HG02885 (cell line): ENCODE data around the gene C17orf75.
"Not testable (repeated sequence)": the region's sequence is repeated elsewhere in the genome, so short reads cannot be mapped to it uniquely, and the experiment has no call there.

Experiments
- ATAC-seq: cut with Tn5 transposase; IDR thresholded peaks from one replicate; pipeline ENCODE4 v1.9.1; 2021; ENCODE audit warnings: mild to moderate bottlenecking; ENCODE audit not compliant: unreplicated experiment, poor library complexity

Gene C17orf75, protein sequence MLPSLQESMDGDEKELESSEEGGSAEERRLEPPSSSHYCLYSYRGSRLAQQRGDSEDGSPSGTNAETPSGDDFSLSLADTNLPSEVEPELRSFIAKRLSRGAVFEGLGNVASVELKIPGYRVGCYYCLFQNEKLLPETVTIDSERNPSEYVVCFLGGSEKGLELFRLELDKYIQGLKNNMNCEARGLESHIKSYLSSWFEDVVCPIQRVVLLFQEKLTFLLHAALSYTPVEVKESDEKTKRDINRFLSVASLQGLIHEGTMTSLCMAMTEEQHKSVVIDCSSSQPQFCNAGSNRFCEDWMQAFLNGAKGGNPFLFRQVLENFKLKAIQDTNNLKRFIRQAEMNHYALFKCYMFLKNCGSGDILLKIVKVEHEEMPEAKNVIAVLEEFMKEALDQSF

DNA sequence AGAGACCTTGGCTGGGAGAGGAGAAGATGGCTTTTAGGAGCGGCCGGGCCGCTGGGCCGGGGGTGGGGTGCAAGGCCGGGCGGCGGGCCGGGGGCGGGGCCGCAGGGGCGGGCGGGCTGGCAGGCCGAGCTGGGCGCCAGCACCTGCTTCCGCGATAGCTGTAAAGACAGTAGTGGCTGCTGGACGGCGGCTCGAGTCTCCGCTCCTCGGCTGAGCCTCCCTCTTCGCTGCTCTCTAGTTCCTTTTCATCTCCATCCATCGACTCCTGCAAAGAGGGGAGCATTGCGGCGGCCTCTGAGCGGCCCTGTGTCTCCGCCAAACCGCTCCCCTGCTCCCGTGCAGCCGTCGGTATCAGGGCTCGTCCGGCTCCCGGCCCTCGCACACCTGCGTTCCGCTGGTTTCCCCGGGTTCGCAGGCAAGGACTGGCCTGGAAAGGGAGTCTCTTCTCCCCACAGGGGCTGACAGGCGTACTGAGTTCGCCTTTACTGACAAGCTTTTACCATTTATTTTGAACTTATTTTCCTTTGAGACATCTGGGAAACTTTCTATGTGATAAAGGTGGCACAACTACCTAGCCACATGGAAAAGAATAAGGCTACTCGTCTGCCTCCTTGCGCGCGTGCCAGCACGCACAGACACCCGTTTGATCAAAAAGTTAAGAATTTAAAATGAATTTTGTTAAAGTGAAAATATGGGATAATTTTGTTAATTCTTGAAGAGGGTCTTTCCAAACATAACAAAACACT, at the start of gene C17orf75:
TSS of gene C17orf75 (minus strand) at position 317 of the 746 bp plus-strand sequence. CDS start at position 283, 34 bp downstream.
- peak; percentile 78 for ATAC-seq

DNA sequence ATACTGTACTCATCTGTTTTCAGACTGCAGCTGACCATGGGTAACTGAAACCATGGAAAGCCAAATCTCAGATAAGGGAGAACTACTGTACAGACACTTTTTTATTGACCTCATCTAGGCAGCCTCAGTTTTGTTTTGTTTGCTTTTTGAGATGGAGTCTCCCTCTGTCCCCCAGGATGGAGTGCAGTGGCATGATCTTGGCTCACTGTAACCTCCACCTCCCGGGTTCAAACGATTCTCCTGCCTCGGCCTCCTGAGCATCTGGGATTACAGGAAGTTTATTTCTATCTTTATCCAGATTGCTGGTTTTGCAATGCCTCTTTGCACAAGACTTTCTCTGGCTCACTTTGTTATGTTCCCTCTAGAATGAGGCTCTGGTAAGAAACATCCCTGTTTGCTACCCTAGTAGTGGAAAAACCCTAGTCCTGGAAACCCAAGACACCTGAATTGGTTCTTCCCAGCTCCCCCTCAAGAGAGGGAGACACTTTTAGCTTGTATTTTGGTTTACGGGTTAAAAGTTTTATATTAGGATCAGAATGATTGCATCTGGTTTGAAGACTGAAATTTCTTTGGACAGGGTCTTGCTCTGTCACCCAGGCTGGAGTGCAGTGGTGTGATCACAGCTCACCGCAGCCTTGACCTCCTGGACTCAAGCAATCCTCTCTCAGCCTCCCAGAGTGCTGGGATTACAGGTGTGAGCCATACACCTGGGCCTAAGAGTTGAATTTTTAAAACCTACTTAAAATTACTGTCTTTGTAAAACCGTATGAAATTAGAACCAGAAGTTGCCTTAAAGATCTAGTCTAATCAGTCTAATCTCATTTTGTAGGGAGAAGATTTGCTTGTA, 46.9 kb upstream of the C17orf75 start:
- ATAC-seq = no peak

DNA sequence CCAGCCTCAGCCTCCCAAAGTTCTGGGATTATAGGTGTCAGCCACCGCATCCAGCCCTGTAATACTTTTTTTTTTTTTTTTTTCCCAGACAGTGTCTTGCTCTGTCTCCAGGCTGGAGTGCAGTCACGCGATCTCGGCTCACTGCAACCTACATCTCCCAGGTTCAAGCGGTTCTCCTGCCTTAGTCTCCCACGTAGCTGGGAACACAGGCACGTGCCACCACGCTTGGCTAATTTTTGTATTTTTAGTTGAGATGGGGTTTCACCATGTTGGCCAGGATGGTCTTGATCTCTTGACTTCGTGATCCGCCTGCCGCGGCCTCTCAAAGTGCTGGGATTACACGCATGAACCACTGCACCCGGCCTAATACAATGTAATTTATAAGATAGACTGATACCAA, 46.2 kb upstream of the C17orf75 start:
- ATAC-seq = not testable (repeated sequence)

DNA sequence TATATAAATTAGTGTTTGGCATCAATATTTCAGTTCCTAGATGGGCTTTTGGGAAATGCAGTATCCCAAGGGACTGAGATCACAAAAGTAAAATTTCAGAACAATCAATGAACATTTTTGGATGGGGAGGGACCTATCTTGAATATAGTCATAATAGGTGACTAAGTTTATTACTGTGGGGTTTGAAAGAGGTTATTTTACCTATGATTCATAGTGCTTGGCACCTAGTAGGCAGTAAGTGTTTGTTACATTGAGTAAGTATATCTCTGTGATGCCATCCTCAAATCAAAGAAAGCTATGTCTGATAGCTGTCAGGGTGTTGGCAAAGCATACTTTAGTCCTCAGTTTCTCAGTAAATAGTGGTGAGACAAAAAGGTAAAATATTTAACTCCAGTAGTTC, 44.9 kb upstream of the C17orf75 start:
- ATAC-seq = no peak

DNA sequence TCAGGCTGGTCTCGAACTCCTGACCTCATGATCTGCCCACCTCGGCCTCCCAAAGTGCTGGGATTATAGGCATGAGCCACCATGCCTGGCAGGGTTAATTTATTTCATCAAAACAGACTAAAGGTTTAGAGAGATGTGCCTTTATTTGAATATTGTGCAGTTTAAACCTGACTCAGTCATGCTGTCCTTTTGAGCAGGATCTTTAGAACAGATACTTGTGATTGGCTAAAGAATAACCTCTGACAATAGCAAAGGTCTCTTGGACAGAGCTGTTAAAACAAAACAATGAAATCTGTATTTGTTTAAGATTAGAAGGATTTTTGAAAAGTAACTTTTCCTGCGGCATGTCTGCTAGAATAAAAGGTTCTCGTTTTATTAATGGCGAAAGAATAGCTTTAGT, 44.0 kb upstream of the C17orf75 start:
- no peak for ATAC-seq

DNA sequence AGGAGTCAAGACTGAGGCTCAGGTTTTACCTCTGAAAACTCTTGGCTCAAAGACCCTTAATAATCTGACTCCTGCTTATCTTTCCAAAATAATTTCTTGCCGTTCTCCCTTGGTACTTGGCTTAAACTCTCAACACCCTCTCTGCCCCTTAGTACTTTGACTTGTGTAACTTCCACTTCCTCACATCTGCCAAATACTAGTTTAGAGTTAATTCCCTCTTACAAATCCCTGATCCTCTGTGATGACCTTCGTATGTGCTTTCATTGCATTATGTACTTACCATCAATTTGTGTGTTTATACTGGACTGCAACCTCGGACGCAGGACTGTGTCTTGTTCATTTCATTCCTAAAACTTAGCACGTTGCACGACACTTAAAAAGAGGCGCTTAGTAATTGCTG, 43.1 kb upstream of the C17orf75 start:
- no peak for ATAC-seq

DNA sequence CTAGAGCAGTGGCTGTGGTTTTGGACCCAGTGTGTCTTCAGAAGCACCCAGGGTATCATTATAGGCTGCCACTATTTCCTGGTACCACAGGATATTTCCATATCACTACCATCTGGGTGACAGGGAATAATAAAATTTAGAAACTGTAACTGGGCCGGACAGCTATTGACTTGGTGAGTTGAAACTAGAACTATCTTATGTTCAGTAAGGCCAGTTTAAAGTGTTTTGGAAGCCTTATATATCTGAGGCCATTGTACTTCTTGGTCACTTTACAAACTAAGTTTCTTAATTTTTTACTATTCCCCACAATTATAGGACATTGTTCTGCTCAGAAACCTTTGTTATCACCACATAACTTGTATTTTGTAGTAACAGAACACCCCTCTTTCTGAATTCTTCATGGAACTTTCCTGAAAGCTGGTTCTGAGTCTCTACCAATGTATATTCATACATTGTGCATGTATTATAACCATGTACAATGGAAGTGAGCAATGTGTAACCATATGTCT, 42.0 kb upstream of the C17orf75 start:
- ATAC-seq = no peak

DNA sequence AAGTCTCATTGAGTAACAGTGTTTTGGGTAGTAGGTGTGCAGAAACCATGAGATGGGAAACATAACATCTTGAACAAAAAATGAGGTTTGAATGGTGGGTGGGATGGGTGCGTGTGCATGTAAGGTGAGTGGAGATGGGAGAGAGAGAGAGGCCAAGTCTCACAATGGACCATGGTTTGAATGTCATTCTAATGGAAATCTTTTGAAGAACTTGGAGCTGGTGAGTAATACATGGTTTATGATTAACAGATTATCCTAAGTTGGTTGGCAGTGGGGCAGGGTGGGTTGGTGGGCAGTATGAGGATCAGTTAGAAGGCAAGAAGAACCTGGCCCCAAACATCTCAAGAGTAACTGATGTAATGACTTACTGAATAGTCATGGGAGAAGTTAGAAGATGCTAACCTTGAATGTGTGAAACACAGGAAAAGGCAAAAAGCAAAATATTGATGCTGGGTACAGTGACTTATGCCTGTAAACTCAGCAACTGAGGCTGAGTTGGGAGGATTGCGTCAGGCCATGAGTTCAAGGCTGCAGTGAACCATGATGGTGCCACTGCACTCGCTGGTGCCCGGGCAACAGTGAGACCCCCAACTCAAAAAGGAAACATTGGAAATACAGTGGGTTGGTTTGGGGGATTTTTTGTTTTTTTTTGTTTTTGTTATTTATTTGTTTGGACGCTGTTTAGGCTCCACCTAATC, 40.7 kb upstream of the C17orf75 start:
- ATAC-seq = no peak

DNA sequence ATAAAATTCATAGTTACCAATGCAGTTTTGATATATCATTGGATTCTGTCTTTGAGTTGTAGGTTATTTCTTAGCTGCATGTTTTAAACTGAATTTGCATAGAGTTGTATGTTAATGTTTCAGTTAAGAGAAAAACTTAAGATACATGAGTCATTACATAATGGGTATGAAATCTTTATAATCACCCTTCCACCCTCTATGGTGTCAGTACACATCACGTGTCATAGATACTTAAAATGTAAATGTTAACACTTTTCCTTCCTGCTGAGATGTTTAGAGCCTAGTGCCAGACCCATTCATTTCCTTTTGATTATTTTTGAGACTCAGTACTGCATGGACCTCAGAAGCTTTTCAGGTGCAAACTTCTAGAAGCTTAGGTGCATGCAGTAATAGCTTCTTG, 28.5 kb upstream of the C17orf75 start:
- ATAC-seq = no peak

DNA sequence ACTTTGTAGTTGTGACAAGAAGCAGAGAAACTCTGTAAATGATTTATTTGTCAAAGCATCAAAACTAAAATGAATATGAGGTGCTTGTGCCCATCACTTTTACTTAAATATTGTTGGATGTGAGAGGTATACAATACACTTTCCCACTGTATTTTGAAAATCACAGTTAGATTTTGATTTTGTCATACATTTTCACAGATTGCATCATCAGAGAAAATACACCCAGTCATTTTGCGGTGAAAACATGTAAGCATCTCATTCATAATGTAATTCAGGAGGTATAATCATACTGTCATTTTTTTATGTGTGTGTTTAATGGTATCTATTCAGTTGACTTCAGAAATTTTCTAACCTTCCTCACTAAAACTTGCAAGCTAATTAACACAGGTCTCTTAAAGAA, 19.3 kb upstream of the C17orf75 start:
- ATAC-seq = no peak

DNA sequence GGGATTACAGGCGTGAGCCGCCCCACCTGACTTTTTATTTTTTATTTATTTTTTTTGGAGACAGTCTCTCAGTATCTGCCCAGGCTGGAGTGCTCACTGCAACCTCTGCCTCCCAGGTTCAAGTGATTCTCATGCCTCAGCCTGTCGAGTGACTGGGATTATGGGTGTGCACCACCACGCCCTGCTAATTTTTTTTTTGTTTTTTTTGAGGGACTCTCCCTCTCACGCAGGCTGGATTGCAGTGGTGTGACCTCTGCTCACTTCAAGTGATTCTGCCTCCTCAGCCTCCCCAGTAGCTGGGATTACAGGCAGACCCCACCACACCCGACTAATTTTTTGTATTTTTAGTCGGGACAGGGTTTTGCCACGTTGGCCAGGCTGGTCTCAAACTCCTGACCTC, 15.6 kb upstream of the C17orf75 start:
- ATAC-seq = no peak

DNA sequence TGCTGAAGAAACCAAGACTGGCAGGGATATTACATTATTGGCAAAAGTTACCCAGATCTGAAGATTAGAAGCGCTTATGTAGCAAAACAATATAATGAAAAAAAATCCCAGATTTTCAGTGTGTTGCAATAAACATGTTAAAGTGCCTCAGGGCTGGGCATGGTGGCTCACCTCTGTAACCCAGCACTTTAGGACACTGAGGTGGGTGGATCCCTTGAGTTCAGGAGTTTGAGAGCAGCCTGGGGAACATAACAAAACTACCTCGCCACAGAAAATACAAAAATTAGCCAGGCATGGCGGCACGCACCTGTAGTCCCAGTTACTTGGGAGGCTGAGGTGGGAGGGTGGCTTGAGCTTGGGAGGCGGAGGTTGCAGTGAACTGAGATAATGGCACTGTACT, 14.8 kb upstream of the C17orf75 start:
- ATAC-seq = no peak

DNA sequence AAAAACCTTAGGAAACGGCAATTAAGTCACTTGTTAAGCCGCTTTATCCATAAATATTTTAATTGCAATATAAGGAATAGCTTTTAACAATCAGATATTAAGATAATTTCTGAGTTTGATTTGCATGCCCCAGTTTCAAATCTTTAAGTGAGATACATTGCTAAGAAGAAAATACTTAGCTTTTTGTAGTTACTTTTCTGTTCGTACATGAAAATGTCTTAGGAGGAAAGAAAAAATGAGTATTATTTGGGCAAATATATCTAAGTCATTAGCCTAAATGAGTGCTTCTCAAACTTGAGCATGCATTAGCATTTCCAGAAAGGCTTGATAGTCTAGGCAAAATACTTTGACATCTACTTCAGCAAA, 14.4 kb upstream of the C17orf75 start:
- ATAC-seq = no peak

DNA sequence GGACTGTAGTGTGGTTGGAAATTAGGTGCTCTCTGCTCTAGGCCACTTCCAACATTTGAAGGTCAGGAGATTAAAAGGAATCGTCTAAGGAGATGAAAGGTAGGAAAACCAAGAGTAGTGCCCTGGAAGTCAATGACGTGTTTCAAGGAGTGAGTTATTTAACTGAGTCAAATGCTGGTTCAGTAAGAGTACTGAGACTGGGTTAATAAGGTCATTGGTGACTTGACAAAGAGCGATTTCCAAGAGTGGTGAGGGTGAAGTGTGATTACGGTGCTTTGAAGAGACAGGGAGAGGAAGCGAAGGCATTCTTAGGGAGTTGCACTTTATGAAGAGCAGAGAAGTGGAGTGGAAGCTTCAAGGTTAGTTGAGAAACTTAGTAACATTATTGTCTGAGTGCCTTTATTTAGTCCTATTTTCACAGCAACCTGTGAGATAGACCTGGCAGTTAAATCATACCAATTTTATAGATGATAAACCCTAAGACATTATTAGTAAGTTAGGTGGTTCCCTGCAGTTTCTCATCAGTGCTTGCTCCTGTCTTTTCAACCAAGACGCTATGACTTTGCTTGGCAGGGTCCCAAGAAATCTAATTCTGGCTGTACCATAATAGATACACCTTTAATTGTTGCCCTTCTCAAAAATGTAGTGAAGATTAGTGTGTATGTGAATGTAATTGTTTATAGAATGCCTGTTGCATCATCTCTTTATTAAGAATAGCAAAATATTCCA, 13.8 kb upstream of the C17orf75 start:
- ATAC-seq = no peak

DNA sequence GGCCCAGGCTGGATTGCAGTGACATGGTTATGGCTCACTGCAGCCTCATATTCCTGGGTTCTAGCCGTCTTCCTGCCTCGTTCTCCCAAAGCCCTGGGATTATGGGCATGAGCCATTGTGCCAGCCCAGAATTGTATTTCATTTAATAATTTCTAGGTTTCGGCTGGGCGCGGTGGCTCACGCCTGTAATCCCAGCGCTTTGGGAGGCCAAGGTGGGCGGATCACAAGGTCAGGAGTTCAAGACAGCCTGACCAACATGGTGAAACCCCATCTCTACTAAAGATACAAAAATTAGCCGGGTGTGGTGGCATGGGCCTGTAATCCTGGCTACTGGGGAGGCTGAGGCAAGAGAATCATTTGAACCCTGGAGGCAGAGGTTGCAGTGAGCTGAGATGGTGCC, 10.8 kb upstream of the C17orf75 start:
- not testable (repeated sequence) for ATAC-seq

DNA sequence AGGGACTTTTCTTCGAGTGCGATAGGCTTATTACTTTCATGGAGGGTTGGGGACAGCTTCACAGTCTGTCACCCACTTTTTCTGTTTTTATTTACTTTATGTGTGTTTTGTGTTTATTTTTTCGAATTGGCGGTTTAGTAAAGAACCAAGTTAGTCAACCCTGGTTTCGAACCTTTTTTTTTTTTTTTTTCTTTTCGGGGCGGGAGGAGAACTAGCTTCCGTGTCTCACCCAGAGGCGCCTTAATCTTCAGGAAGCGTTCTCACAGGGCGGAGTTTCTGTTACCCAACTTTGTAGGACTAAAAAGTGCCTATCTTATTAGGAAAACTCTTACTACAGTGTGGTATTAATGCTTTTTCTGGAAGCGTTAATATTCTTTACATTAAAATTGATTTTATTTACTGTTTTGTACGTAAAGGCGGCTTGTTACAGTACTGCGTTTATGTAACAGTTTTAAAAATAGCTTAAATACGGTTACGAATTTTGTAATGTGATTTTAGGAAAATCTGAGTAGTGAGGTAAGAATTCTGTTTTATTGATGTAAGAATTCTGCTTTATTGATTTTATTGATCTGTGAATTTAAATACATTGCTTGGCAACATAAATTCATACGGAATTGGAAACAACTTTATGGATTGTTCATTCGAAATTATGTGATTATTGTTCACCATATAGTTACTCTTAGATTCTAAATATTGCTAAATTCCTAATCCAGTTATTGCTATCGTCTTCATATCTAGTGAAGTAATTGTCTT, 8.9 kb upstream of the C17orf75 start:
- peak; percentile 4 for ATAC-seq

DNA sequence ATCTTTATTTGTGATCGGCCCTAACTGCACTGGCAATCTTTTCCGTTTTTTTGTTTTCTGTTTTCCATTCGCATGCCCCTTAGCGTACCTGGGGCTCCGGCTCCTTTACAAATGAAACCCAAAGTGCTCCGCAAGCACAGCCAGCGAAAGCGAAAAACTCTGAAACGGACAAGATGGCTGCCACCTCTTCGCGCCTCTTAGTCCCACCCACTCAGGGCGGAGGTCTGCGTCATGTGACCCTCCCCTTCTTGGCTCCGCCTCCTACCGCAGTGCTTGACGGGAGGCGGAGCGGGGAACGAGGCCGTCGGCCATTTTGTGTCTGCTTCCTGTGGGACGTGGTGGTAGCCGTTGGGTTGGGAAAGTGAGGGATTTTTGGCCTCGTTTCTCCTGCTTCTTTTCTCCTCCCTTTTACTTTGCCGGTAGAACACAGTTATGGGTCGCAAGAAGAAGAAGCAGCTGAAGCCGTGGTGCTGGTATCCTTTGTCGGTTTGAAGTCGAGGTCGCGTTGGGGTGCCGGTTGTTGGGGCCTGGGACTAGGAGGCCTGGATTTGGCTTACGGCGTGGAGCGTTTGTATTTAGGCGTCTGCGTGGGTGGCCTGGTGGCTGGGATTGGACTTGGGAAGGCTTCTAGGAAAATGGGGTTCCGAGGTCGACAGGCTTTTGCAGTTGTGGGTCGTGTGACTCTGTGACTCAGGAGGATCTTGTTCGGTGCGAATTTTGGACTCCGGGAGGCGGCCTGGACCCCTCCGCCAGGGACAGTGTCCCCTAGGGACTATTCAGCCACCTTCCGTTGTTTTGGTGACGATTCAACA, 8.1 kb upstream of the C17orf75 start, which contains the start of gene ZNF207:
TSS of gene ZNF207 (plus strand) at position 304 of the 812 bp plus-strand sequence. CDS start at position 433, 129 bp downstream.
- peak; percentile 96 for ATAC-seq

DNA sequence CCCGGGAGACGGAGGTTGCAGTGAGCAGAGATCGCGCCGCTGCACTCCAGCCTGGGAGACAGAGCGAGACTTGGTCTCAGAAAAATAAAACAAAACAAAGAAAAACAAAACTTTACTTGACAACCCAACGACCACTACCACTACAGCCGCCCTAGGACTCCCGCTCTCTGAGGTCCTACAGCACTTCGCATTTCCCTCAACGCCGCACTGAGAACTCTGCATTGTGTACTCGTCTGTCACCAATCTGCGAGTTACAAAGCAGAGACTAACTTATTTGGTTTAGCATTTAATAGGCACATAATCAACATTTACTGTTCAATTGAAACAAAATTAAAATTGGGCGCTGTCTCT, 7.5 kb upstream of the C17orf75 start:
- peak; percentile 15 for ATAC-seq
